Measurements from ENCODE around the gene INTS11. TPM values are rescaled to one million over a fixed set of nuclear protein-coding genes. Genes with fewer than 3 reads are reported as not detected.

The INTS11 gene
- total and polyA plus RNA-seq, 2 of the 13 experiments (the other 11 are each of a cell fraction or from before 2014, with no cell fraction given): 52.8 to 94.8 TPM

DNA sequence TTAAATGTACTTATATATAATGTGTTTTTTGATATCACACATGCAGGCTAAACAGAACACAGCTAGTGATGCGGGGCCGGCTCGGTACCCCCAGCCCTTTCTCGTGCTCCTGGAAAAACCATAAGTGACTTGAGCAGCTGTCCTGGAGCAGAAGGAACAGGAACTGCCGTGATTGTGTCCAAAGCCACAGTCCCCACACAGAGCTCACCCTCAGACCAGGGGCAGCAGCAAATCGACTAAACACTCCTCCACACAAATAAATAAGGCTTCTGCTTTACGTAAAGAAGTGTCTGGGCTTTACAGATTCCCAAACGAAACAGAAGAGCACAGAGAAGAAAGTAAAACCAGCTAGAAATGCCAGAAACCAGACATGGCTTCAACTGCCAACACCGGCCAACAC is 60.4 kb downstream of the INTS11 start:
- no peak for TF ChIP-seq HNRNPL (IDR thresholded peaks at IDR 0.05; ENCODE audit: low read depth, low read length)
- TF ChIP-seq CERS6 (CRISPR knock-in tag; IDR thresholded peaks at IDR 0.05): no peak
- TF ChIP-seq MXI1 (IDR thresholded peaks at IDR 0.05; ENCODE audit: borderline replicate concordance, low read depth, low read length): no peak
- no peak for TF ChIP-seq ZNF597 (CRISPR knock-in tag; IDR thresholded peaks at IDR 0.05)
- no peak for TF ChIP-seq REXO4 (CRISPR knock-in tag; IDR thresholded peaks at IDR 0.05; ENCODE audit: borderline replicate concordance)
- no peak for TF ChIP-seq CREM (IDR thresholded peaks at IDR 0.05)
- no peak for TF ChIP-seq CREM (CRISPR knock-in tag; IDR thresholded peaks at IDR 0.05)
- TF ChIP-seq, protein P1, sequence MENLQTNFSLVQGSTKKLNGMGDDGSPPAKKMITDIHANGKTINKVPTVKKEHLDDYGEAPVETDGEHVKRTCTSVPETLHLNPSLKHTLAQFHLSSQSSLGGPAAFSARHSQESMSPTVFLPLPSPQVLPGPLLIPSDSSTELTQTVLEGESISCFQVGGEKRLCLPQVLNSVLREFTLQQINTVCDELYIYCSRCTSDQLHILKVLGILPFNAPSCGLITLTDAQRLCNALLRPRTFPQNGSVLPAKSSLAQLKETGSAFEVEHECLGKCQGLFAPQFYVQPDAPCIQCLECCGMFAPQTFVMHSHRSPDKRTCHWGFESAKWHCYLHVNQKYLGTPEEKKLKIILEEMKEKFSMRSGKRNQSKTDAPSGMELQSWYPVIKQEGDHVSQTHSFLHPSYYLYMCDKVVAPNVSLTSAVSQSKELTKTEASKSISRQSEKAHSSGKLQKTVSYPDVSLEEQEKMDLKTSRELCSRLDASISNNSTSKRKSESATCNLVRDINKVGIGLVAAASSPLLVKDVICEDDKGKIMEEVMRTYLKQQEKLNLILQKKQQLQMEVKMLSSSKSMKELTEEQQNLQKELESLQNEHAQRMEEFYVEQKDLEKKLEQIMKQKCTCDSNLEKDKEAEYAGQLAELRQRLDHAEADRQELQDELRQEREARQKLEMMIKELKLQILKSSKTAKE (CRISPR knock-in tag; IDR thresholded peaks at IDR 0.05; ENCODE audit: borderline replicate concordance): no peak
- no peak for TF ChIP-seq TCF7L2 (IDR thresholded peaks at IDR 0.05; ENCODE audit: low read depth, low read length)
- no peak for TF ChIP-seq ZNF749 (CRISPR knock-in tag; IDR thresholded peaks at IDR 0.05; ENCODE audit: borderline replicate concordance)
- H3K36me3 ChIP-seq (replicated peaks in 1 of 2; ENCODE audit: control insufficient read depth in 1 of 2, insufficient read depth in 2 of 2, low read length in 2 of 2): peaks cover 17 to 65% of the 10 kb centered on the region in 2 experiments
- no peak overlapping the region for H3K4me2 ChIP-seq (ENCODE audit: low read depth, low read length)
- H3K4me3 ChIP-seq (replicated peaks in 1 of 3; ENCODE audit: insufficient read depth in 1 of 3, low read depth in 2 of 3, low read length in 3 of 3): no peak overlapping the region
- CTCF ChIA-PET (ENCODE audit: low intra/inter-chr PET ratio, low total read pairs): no interaction called here
- H4K20me1 ChIP-seq (ENCODE audit: insufficient read depth, low read length): no peaks in the 10 kb centered on the region
- ATAC-seq (no peak), DNase-seq (ENCODE audit: low spot score) (no peak), FAIRE-seq (no peak)
- H3K4me1 ChIP-seq (ENCODE audit: insufficient read depth, low read length): no peaks in the 10 kb centered on the region
- no peak overlapping the region for H3K9ac ChIP-seq (ENCODE audit: insufficient read depth, low read depth, low read length)
- H3K9me3 ChIP-seq (ENCODE audit: low read length): no peaks in the 10 kb centered on the region
- WGBS (ENCODE audit: low lambda C conversion rate): 94% methylated on average over 9 of the region's 9 CpGs
- H3K27ac ChIP-seq (ENCODE audit: extremely low read length, insufficient read depth, low read length): no peak overlapping the region
- in situ Hi-C loops (cut with HindIII; ENCODE audit: extremely low pct_ligation_motif_present, low pct_unique_long_range_greater_than_20kb) (no loop called here), intact Hi-C loops (cut with micrococcal nuclease; ENCODE audit: unreplicated experiment) (no loop called here)
- H3K27me3 ChIP-seq (ENCODE audit: control insufficient read depth in 1 of 2, insufficient read depth in 2 of 2, low read length in 2 of 2): no peaks in the 10 kb centered on the region
- peaks cover 5% of the 10 kb centered on the region for H3K79me2 ChIP-seq (ENCODE audit: insufficient read depth, low read length)
- H2AFZ ChIP-seq (ENCODE audit: low read length): no peak overlapping the region
- no TSS peak for BruUV-seq (replicated peaks)
- POLR2A ChIA-PET: no interaction called here
